CD4-positive, alpha-beta T cell treated with Interleukin-6 for 4 hours (primary cell): Measurements from ENCODE around the gene UCKL1.
A peak's percentile ranks its signal among the peaks of the same experiment; 100 is the strongest.
"Not testable (repeated sequence)": the region's sequence is repeated elsewhere in the genome, so short reads cannot be mapped to it uniquely, and the experiment has no call there.

Experiments
- DNase-seq: peaks from one replicate; pipeline ENCODE4 v3.0.0-alpha.2; 2020; ENCODE audit warnings: mixed read lengths

UCKL1 gene

DNA sequence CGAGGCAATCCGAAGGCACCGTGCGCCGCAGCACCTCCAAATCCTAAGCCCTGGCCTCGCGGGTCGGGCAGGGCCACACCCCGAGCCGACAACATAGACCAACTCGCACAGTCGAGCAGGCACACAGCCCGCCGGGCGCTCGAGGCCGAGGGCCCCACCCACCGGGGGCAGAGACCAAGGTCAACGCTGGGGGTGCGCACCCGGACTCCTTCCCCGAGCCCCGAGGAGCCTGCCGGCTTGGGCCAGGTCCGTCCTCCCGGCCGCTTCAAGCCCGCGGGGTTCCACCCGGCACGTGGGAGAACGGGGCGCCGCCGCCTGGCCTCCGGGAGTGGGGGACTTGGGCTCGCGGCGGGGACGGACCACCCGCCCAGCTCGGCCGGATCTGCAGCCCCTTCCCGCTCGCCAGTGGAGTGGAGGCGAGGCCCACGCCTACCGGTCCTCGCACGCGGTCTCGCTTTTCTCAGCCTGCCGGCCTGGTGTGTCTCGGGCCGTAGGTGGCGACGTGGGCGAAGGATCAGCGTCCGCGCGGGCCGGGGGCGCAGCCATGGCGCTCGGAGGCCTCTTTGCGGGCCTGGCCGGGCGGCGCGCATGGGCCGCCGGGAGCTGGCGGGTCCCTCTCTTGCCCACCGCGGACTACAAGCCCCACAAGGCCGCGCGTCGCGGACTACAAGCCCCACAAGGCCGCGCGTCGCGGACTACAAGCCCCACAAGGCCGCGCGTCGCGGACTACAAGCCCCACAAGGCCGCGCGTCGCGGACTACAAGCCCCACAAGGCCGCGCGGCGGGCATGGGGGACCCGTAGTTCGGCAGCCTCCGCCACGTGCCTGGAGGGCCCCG is at the start of gene UCKL1:
UCKL1 (minus strand) TSS at position 590 of the 837 bp plus-strand sequence; CDS start at position 546, 44 bp downstream.
- DNase-seq, result peak; percentile 93

DNA sequence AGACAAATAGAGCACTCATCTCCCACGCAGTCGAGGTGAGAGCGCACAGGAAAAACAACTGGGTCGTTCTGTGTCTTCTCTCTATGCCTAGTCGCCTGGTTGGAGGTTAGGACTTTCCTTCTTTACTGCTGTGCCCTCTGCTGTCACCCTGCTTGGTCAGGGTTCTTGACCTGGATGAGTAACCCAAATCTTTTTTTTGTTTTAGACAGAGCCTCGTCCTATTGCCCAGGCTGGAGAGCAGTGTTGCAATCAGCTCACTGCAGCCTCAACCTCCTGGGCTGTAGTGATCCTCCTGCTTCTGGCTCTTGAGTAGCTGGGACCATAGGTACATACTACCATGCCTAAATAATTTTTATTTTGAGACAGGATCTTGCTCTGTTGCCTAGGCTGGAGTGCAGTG is 49.2 kb upstream of the UCKL1 start:
- no peak for DNase-seq

DNA sequence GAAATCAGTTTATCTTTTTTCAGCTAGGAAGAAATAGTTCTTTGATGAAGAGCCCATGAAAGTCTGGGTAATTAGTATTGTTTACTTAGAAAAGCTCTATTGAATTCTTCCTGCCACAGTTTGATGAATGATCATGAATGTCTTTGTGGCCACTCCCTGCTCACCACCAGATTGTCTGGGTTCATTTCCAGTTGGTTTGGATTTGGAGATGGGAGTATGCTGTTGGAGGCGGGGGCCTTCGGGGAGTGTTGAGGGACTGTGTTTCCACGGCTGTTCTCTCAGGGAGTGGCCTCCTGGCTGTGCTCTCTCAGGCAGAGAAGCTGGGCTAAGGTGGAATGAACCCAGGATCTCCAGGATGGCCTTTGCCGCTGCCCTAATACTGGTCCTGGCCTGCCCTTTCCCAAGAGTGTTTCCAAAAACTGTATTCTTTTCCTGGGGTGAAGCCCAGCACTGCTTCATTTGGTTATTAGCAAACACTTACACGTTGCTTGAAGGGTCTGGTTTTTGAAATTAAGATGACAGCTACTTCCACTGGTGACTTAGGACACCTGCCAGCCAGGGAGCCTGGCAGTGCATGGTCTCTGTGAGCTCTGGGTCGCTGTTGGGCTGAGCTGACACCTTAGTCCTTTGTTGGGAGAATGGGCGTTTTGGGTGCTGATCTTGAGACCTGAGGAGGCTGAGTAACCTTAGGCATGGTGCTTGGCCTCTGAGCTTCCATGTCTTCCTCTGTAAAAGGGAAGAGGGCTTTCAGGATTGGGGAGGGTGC is 47.9 kb upstream of the UCKL1 start:
- no peak for DNase-seq

DNA sequence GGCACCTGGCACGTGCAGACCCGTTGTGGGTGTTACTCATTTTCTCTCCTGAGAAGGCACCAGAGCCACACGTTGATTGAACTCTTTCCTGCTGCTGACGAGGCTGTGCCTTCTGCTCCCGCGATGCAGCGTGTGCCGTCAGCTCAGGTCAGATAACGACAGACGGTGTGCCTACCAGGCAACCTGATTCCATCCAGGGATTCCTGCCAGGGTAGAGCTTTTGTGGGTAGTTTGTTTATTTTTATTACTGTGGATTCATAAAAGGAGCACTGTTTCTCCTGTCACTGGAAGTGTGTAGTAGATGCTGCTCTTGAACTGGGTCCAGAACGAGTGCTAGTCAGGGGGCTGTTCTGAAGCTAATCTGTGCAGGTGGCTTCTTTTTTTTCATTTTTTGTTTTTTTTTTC is 45.4 kb upstream of the UCKL1 start:
- no peak for DNase-seq

DNA sequence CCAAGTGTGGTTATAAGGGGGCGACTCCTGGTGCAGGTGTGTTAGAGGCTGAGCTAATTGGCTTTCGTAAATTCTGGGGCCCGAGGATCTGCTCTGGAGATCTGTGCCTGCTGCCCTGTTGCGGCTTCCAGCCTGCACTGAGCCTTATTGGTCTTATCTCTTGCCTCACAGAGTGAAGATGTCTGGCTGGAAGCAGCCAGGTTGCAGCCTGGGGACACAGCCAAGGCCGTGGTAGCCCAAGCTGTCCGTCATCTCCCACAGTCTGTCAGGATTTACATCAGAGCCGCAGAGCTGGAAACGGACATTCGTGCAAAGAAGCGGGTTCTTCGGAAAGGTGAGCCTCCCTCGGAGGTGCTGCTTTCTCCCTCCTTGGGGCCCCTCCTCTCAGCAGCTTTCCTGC is 44.7 kb upstream of the UCKL1 start:
- DNase-seq, result no peak

DNA sequence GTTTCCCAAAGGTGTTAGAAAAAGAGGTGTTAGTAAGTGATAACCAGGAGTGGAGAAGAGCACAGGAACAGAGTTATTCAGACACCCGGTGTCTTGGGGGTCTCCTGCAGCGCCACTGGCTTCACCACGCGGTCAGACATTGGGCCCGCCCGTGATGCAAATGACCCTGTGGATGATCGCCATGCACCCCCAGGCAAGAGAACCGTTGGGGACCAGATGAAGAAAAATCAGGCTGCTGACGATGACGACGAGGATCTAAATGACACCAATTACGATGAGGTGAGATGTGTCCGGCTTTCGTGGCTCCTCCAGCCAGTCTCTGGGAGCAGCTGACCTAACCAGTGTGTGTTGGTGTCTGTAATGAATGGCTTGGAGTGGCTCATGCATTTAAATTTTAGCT is 26.7 kb upstream of the UCKL1 start:
- DNase-seq, result no peak

DNA sequence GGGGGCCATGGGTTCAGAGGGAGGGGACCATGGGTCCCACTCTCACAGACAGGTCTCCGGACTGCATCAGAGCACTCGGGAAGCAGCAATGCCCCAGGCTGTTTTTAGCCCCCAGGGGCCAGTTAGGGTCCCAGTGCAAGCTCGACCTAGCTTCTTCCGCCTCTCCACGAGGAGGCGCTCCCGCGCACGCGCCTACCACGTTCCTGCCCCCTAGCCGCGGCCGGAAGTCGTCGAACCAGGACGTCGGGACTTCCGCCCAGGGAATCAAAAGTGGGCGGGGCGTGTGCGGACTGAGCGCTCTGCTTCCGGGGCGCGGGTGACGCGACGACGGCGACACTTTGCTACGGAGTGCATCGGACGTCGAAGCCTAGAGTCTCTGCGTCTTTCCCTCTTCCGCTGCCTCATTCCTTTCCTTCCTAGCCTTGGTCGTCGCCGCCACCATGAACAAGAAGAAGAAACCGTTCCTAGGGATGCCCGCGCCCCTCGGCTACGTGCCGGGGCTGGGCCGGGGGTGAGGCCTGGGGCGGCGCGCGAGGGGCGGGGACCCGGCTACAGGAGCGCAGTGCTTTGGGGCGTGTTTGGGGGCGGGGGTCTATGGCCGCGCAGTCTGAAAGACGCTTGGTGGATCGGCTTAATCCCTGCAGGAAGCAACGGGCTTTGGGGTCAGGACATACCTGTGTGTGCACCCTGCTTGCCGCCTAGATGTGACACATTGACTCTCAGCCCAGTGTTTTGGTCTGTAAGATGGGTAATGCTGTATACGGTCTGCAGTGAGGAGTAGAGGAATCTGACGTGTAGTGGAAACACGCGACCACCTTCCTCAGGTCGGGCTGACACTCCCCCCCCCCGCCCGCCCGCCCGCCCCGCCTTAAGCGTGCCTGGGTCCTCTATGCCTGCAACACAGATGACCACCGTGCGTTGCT is 24.9 kb upstream of the UCKL1 start, which contains the start of gene PRPF6:
PRPF6 (plus strand) TSS at position 327 of the 923 bp plus-strand sequence; CDS start at position 441, 114 bp downstream.
- DNase-seq, result peak; percentile 97

DNA sequence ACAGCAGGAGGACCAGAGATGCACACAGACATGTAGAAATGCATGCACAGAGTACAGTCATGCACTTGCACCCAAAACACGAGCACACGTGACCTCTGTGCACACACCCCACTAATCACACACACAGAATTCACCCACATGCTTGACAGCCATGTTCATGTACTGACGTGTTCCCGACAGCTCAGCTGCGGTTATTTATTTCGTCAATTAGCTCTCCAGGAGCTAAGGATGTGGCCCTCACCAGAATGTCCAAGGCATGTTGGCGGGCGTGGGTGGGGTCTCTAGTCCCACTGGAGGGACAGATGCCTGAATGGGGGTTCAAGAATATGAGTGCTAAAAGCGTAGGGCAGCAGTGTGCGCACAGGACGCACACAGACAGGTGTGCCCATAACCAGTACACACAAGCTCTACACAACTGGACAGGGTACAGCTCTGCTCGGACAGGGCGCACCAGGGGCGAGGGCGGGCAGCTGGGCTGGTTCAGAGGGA is 24.1 kb upstream of the UCKL1 start:
- peak; percentile 36 for DNase-seq

DNA sequence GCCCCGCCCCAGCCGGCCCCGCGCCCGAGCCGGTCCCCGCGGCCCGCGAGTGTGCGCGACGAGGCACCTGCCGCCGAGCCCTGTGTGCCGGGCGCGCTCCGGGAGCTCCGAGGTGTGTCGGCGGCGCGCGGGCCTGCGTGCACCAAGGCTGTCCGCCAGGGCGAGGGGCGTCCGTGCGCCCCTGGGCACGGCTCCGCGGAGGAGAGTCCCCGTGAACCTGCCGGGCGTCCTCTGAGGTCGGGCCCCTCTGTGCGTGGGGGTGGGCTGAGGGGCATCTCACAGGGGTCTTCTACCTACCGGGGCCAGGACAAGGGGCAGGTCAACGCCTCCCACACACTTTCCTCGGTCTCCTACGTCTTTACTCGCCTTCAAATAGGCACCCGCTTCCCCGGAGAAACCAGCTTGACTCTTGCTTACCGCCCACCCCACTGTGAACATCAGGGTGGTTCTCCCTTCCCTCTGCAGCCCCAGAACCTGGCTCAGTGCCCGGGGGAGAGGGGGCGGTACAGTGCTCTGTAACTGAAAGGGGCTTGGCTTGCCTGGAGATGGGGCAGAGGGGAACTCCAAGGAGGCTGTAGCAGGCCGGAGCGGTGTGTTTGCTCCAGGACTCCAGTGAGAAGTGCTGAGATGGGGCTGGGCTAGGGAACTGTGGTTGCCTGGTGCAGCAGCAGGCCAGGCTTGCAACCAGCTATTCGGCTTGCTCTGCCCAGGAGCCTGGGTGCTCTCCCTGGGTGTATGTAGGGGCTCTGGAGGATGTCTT is 23.5 kb upstream of the UCKL1 start, which contains the start of gene SAMD10:
SAMD10 (minus strand) TSS at position 86 of the 760 bp plus-strand sequence. CDS start 175 bp downstream, outside the sequence.
- peak; percentile 72 for DNase-seq

DNA sequence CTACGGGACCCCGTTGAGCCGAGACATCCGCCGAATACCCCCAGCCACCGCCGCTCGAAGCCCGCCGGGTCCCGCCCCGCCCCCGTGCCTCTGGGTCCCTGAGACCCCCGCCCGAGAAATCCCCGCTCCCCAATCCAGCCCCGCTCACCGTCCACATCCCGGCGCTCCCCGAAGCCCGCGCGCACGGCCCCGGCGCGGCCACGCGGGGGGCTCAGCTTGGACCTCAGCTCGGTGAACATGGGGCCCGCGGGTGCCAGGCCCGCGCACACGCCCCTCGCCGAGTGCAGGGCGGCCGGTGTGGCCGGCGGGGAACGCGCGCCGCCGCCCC is 23.0 kb upstream of the UCKL1 start:
- peak; percentile 15 for DNase-seq

DNA sequence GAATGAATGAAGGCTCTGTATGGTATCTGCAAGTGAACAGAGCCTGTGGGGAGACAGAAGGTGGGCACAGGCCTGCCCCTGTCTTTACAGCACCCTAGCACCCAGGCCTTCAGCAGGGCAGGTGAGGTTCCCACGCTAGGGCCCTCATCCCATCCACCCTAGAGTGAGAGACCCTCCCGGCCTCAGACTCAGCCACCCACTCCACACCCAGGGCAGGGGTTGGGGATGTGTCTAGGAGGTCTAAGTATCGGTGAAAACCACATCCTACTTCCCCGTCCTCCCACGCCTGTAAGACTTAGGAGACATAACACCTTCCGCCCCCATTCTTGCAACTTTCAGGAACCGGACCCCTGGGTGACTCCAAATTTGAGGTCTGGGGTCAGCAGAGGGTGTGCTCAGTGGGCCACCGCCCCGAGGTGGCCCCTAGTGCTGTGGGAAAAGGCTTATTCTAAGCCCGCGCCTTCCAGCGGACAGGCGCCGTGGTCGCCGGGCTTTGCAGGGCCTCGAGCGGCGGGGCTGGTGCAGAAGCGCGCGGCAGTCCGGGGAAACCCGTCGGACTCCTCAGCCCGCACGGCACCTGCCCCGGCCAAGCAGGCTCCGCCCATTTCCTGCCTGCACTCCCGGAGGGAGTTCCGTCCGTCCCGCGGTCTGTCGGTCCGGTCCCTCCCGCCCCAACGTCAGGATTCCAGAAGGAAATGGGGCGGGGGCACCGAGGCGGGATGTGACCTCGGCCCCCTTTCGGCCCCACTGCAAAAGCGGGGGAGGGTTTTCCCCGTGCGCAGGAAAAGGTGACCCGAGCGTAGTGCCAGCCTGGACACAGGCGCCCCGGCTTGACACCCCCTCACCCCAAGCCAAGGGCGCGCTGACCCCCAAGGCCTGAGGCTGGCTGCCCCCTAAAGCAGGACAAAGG is 22.4 kb upstream of the UCKL1 start:
- DNase-seq, result peak; percentile 64

DNA sequence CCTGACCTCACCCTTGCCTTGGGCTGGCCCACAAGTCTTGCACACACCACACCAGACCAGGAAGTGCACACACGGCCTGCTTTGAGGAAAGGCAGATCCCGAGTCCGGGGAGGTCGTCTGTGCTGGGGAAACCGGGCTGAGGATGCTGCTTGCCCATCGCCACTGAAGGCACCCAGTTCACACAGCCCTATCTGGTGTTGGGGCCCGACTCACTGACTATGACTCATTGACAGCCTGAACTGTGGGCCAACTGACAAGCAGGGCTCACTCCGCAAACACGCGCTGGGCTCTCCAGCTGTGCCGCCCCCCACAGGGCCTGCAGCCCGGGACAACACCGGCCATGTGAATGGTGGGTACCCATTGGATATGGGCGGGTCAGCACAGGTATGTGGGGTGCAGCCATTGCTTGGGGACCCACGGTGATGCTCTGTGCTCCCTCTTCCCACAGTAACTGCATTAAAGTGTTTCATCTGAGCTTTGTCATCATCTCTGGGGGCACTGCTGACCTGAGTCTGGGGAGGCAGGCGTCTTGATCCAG is 21.6 kb upstream of the UCKL1 start:
- DNase-seq, result peak; percentile 71

DNA sequence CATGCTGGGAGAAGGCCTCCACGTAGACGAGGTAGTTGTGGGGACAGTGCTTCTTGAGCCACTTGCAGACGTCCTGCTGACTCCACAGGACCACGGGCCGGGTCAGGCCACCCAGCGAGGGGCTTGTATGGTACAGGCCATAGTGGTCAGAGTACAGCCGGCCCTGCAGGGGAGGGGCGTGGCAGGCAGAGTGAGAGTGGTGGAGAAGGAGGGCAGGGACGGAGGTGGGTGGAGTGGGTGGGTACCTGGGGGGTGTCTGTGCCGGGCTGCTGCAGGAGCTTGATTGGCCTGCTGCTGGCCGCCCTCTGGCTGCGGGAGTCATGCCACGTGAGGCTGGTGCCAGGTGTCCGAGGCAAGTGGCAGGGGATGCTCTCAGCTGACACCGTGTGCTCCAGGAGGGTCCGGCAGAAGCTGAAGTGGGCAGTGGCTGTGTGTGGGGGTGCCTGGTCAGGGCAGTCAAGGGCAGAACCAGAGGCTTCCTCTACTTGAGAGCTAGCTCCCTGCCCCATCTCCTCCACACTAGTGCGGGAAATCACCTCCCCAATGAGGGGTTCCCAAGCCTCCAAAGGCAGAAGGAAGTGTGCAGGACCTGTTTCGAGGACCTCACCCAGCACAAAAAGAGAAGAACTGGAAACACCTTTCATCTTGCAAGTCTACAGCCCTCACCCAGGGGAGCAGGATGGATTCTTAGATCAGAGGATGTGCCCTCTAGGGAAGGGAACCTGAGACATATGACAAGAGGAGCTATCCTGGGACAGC is 20.9 kb upstream of the UCKL1 start:
- DNase-seq, result no peak

DNA sequence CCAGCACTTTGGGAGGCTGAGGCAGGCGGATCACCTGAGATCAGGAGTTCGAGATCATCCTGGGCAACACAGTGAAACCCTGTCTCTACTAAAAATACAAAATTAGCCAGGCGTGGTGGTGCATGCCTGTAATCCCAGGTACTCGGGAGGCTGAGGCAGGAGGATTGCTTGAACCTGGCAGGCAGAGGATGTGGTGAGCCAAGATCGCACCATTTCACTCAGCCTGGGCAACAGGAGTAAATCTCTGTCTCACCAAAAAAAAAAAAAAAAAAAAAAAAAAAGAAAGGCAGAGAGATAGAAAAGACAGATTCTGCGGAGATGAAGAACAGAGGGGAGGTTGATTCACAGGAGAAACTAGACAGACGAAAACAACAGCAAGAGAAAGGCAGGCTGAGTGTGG is 20.3 kb upstream of the UCKL1 start:
- not testable (repeated sequence) for DNase-seq

DNA sequence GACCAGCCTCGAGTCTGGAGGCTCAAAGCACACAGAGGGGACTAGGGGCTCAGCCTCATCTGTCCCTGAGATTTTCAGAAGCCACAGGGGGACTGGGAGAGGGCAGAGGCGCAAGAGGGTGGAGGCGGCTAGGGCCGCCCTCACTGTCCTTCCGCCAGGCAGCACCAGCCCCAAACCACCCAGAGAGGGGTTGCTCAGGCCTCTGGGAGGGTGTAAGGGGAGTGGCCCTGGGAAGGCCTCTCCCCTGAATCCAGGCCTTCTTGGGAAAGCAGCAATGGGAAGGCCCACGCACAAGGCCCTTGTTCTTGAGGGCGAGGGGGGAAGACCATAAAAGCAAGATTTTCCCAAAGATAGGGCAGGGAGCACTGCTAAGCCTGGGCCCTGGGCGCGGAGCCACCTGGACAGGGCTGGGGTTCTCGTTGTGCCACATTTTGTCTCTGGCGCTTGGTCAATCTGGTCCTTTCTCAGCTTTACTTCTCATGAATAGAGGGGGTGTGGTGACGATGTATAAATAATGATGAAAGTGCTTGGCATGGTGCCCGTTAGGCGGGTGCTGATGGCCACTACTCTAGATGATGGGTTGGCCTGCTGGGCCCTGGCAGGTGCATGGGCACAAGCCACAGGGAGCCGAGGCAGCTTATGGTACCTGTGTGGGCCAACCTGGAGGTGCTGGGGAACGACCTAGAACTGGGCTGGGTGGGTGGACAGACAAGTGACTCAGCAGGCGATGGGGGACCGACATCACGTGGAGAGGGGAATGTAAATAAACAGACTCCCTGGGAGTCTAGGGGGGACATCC is 18.4 kb upstream of the UCKL1 start:
- no peak for DNase-seq

DNA sequence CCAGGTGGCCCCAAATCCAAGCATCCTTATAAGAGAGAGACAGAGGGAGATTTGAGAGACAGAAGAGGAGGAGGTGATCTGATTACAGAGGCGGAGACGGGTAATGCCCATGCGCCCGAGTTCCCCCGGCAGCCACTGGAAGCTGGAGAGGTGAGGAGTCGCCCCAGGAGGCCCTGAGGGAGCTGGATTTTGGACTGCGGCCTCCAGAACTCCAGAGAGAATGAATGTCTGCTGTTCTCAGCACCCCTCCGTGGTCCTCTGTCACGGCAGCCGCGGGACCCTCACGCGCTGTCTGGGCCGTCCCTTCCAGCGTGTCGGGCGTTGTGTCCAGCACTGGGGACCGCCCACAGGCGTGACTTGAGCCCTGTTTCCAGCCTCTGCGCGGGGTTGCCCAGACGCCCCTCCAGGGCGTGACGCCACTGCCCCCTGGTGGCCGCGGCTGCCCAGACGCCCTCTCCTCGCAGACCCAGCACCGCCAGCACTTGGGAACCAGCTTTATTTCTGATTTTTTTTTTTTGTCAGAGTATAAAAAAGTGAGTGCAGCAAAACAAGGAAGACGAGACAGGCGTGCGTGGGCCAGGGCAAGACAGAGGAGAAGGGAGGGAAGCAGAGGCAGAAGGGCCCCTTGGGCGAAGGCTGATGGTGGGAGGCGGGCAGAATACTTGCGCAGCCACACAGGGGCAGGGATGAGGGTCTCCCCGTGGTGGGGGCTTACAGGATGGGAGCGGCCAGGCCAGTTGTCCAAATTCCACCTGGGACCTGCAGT is 17.6 kb upstream of the UCKL1 start:
- DNase-seq, result peak; percentile 84

DNA sequence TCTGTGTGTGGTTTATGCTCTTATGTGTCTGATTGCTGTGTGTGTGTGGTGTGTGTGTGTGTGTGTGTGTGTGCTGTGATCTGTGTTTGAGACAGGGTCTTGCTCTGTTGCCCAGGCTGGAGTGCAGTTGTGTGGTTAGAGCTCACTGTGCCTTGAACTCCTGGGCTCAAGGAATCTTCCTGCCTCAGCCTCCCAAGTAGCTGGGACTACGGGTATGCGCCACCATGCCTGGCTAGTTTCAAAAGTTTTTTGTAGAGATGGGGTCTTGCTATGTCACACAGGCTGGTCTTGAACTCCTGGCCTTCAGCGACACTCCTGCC is 16.9 kb upstream of the UCKL1 start:
- no peak for DNase-seq
